Tibial artery (tissue), 4 donors: Measurements from ENCODE around the gene SYTL3.

Source experiments
- DNase-seq, 2 donors: peaks; one replicate each; pipeline ENCODE4 v3.0.0-alpha.2; 2019
- H3K27ac ChIP-seq, 2 donors: fragments of 200-600 bp; sonication (generic) in 1 of 2; 1 replicate in 1 of 2; 2 replicates in 1 of 2; pipeline ENCODE4 v1.5.1; 2018 to 2019; ENCODE audit warnings: mild to moderate bottlenecking in 1 of 2
- H3K27me3 ChIP-seq, 2 donors: fragments of 200-600 bp; sonication (generic) in 1 of 2; one replicate each; pipeline versions ENCODE4 v1.5.1 to v1.6.0; 2016 to 2019
- H3K36me3 ChIP-seq, 3 donors: fragments of 200-600 bp; sonication (generic) in 2 of 3; one replicate each; pipeline ENCODE4 v1.5.1; 2016 to 2019; ENCODE audit warnings: mild to moderate bottlenecking in 2 of 3
- H3K4me1 ChIP-seq, 4 donors: fragments of 200-600 bp; sonication (generic) in 2 of 4; 1 replicate in 3 of 4; 2 replicates in 1 of 4; pipeline ENCODE4 v1.5.1; 2016 to 2019
- H3K4me3 ChIP-seq, 2 donors: fragments of 200-600 bp; sonication (generic) in 1 of 2; 1 replicate in 1 of 2; 2 replicates in 1 of 2; pipeline ENCODE4 v1.5.1; 2018 to 2019; ENCODE audit warnings: mild to moderate bottlenecking in 2 of 2
- H3K9me3 ChIP-seq, 3 donors: fragments of 200-600 bp; sonication (generic) in 1 of 3; one replicate each; pipeline ENCODE4 v1.5.1; 2016 to 2019
- CTCF ChIP-seq, 2 experiments: fragments of 200-600 bp in 1 of 2; fragments of 450-650 bp in 1 of 2; IDR thresholded peaks; one replicate each; pipeline ENCODE4 v1.5.1; 2017 to 2019; ENCODE audit warnings: antibody characterized with exemption in 2 of 2, mild to moderate bottlenecking in 1 of 2, moderate library complexity in 1 of 2
- intact Hi-C: fragments of 100-400 bp; cut with DNase I; formaldehyde crosslinking; loops from one replicate; pipeline ENCODE4 v1.15.0; 2023; ENCODE audit warnings: low total_unique reads

SYTL3 gene

GRCh38 chr6:158751921-158752320, 102.1 kb downstream of the SYTL3 start:
- DNase-seq = no peak
- Histone ChIP-seq H3K36me3 (no peaks in the 10 kb centered on the region), H3K27me3 (no peaks in the 10 kb centered on the region), H3K4me3 (no peak overlapping the region), H3K4me1 (no peaks in the 10 kb centered on the region), H3K27ac (no peak overlapping the region), H3K9me3 (no peaks in the 10 kb centered on the region)
- TF ChIP-seq CTCF (IDR thresholded peaks at IDR 0.05) = no peak
- intact Hi-C loops = no loop called here

GRCh38 chr6:158752613-158753012, 102.8 kb downstream of the SYTL3 start:
- H3K36me3 ChIP-seq = no peaks in the 10 kb centered on the region
- H3K9me3 ChIP-seq = no peaks in the 10 kb centered on the region
- H3K4me3 ChIP-seq = no peak overlapping the region
- H3K27ac ChIP-seq = no peak overlapping the region
- H3K4me1 ChIP-seq = no peaks in the 10 kb centered on the region
- no peak for DNase-seq
- no peaks in the 10 kb centered on the region for H3K27me3 ChIP-seq
- TF ChIP-seq CTCF (IDR thresholded peaks at IDR 0.05) = no peak
- intact Hi-C loops = no loop called here

GRCh38 chr6:158753811-158754210, 104.0 kb downstream of the SYTL3 start:
- Histone ChIP-seq H3K4me3 (no peak overlapping the region), H3K27me3 (no peaks in the 10 kb centered on the region), H3K9me3 (no peaks in the 10 kb centered on the region), H3K36me3 (no peaks in the 10 kb centered on the region), H3K27ac (no peak overlapping the region), H3K4me1 (no peaks in the 10 kb centered on the region)
- intact Hi-C loops = no loop called here
- no peak for TF ChIP-seq CTCF (IDR thresholded peaks at IDR 0.05)
- no peak for DNase-seq

- no peaks in the 10 kb centered on the region for H3K27me3 ChIP-seq
- no peak for TF ChIP-seq CTCF (IDR thresholded peaks at IDR 0.05)
- intact Hi-C loops = no loop called here
- H3K36me3 ChIP-seq = no peaks in the 10 kb centered on the region
- DNase-seq = no peak
- no peak overlapping the region for H3K27ac ChIP-seq
- no peaks in the 10 kb centered on the region for H3K4me1 ChIP-seq
- no peaks in the 10 kb centered on the region for H3K9me3 ChIP-seq
- H3K4me3 ChIP-seq = no peak overlapping the region
Measured at GRCh38 chr6:158754738-158755137, 104.9 kb downstream of the SYTL3 start.

GRCh38 chr6:158755636-158756035, 105.8 kb downstream of the SYTL3 start:
- Histone ChIP-seq H3K36me3 (no peaks in the 10 kb centered on the region), H3K4me3 (no peak overlapping the region), H3K27me3 (no peaks in the 10 kb centered on the region), H3K4me1 (no peaks in the 10 kb centered on the region), H3K9me3 (no peaks in the 10 kb centered on the region), H3K27ac (no peak overlapping the region)
- intact Hi-C loops = no loop called here
- no peak for TF ChIP-seq CTCF (IDR thresholded peaks at IDR 0.05)
- no peak for DNase-seq

- Histone ChIP-seq H3K4me1 (no peaks in the 10 kb centered on the region), H3K4me3 (no peak overlapping the region), H3K27ac (no peak overlapping the region), H3K27me3 (no peaks in the 10 kb centered on the region), H3K36me3 (no peaks in the 10 kb centered on the region), H3K9me3 (no peaks in the 10 kb centered on the region)
- no peak for TF ChIP-seq CTCF (IDR thresholded peaks at IDR 0.05)
- intact Hi-C loops = no loop called here
- DNase-seq = no peak
Measured at GRCh38 chr6:158756126-158756525, 106.3 kb downstream of the SYTL3 start.
